Endothelial cell of umbilical vein (primary cell): ENCODE data around the gene ATP13A3.

Experiments used
- CTCF ChIP-seq, 2 donors: IDR thresholded peaks; 1 replicate in 1 of 2; 2 replicates in 1 of 2; pipeline ENCODE4 v1.5.1; 2011; ENCODE audit warnings: low read length in 2 of 2, mild to moderate bottlenecking in 2 of 2, moderate library complexity in 2 of 2, control low read depth in 1 of 2, inconsistent platforms in 1 of 2, low read depth in 1 of 2; ENCODE audit not compliant: insufficient read depth in 1 of 2; ENCODE audit errors: extremely low read depth in 1 of 2
- EZH2 ChIP-seq: IDR thresholded peaks from 2 replicates; pipeline ENCODE4 v1.6.1; 2012; ENCODE audit warnings: borderline replicate concordance, low read depth, mild to moderate bottlenecking, moderate library complexity, low read length, inconsistent platforms; ENCODE audit not compliant: severe bottlenecking
- JUN ChIP-seq: IDR thresholded peaks from 2 replicates; pipeline ENCODE4 v1.6.1; 2011; ENCODE audit warnings: borderline replicate concordance, low read depth; ENCODE audit not compliant: insufficient read length, insufficient read depth
- MAX ChIP-seq: IDR thresholded peaks from 2 replicates; pipeline ENCODE4 v1.6.1; 2011; ENCODE audit not compliant: insufficient read depth, insufficient read length
- POLR2A ChIP-seq: IDR thresholded peaks from 2 replicates; pipeline ENCODE4 v1.6.1; 2012; ENCODE audit warnings: low read depth, mild to moderate bottlenecking, control low read depth, low read length

- TF ChIP-seq CTCF (IDR thresholded peaks at IDR 0.05; ENCODE audit: extremely low read depth in 1 of 2, insufficient read depth in 1 of 2, low read depth in 1 of 2, low read length in 2 of 2) (no peak), EZH2 (no peak), POLR2A (no peak), MAX (no peak), JUN (no peak)
Observed at GRCh38 chr3:194449913-194450312, 36.9 kb downstream of the ATP13A3 start.
